ENCODE measurements around the gene PHACTR1. TPM values are rescaled to one million over a fixed set of nuclear protein-coding genes. Genes with fewer than 3 reads are reported as not detected.

Gene PHACTR1
- total and polyA plus RNA-seq, 9 of the 15 experiments (the other 6 are each of a cell fraction or from before 2014, with no cell fraction given) = 11.5 to 32.6 (median 22.0) TPM

DNA sequence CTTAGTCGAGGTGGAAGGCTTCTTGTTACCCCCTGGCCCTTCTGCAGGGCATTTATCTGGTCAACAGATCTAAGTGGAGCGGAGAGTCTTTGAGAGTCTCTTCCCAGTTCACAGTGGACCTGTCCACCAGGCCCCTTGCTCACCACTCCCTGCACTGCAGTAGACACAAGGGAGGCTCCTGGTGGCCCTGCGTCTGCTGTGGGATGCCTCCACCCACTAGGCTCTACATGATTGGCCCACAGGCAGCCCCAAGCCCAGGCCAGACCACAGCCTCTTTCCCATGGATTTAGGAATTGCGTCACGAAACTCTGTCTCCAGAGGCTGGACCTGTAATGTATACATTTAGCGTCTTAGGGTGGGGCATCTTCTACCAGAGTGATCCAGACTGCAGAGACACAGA, 583.4 kb downstream of the PHACTR1 start:
- intact Hi-C loops (cut with micrococcal nuclease) (no loop called here), in situ Hi-C loops (cut with MboI) (no loop called here)
- Histone ChIP-seq H3K79me2 (ENCODE audit: control insufficient read depth, insufficient read depth, low read length) (no peaks in the 10 kb centered on the region), H3K9me1 (ENCODE audit: control insufficient read depth, insufficient read depth, low read length) (no peaks in the 10 kb centered on the region), H3K36me3 (ENCODE audit: control insufficient read depth, insufficient read depth, low read length) (peaks cover 45% of the 10 kb centered on the region), H3K4me3 (no peak overlapping the region), H3K9me3 (replicated peaks; ENCODE audit: control insufficient read depth, insufficient read depth, low read depth, low read length) (no peaks in the 10 kb centered on the region), H4K20me1 (replicated peaks; ENCODE audit: control insufficient read depth, insufficient read depth, low read length) (no peaks in the 10 kb centered on the region), H2AFZ (ENCODE audit: low read depth, low read length) (no peak overlapping the region), H3K9ac (ENCODE audit: insufficient read depth in 1 of 2, low read depth in 2 of 2, low read length in 2 of 2) (peak overlapping the region in 1 of 2 experiments; percentile 4; a peak in 1 of 4 replicates), H3K4me2 (ENCODE audit: insufficient read depth, low read length) (no peak overlapping the region), H3K27me3 (ENCODE audit: control insufficient read depth in 2 of 2, insufficient read depth in 2 of 2, low read length in 2 of 2) (no peaks in the 10 kb centered on the region), H3K27ac (ENCODE audit: extremely low read depth, low read depth, low read length) (no peak overlapping the region), H3K4me1 (replicated peaks in 1 of 2; ENCODE audit: control insufficient read depth in 2 of 2, insufficient read depth in 2 of 2, low read length in 2 of 2) (peaks cover 7 to 20% of the 10 kb centered on the region in 2 experiments; a peak in 4 of 5 replicates)
- TF ChIP-seq CEBPB (tag; IDR thresholded peaks at IDR 0.05) (0 out of 2 replicates have a peak, but pooled peaks have one; percentile 23), ZC3H11A (IDR thresholded peaks at IDR 0.05; ENCODE audit: low read depth, low read length) (no peak), GATAD2A (IDR thresholded peaks at IDR 0.05) (no peak), CTBP1 (IDR thresholded peaks at IDR 0.05; ENCODE audit: borderline replicate concordance) (no peak), CREM (IDR thresholded peaks at IDR 0.05; ENCODE audit: low read depth) (no peak)
- no peak for ATAC-seq
- no TSS peak for BruUV-seq (replicated peaks)
- POLR2A ChIA-PET = interaction anchor here (1.3 kb wide), 1 partner anchor 25 kb away, joined by 4 read pairs; no protein-coding TSS in a partner anchor
- no peak for DNase-seq (ENCODE audit: extremely low read depth in 1 of 4, low spot score in 3 of 4)
- FAIRE-seq = no peak
- CTCF ChIA-PET (ENCODE audit: low intra/inter-chr PET ratio) = no interaction called here
- 74% methylated on average over 6 of the region's 6 CpGs for WGBS (ENCODE audit: insufficient coverage, low coverage, missing lambda C conversion rate)
